Endometrial microvascular endothelial cells (primary cell): Measurements from ENCODE around the gene RAB37. TPM values are rescaled to one million over a fixed set of nuclear protein-coding genes. Genes with fewer than 3 reads are reported as not detected.

ENCODE experiments used
- in situ Hi-C: cut with HindIII; loops from 2 replicates; pipeline ENCODE4 v1.10.0; 2017; ENCODE audit warnings: low sequenced_read_pairs, low pct_unique_long_range_greater_than_20kb; ENCODE audit errors: inconsistent ontology term
- total RNA-seq: library from RNA; depleted of rRNA; stranded (reverse); fragments of >200 nt; gene quantifications from one replicate; pipeline ENCODE4 v1.2.3, GENCODE V29; 2015; ENCODE audit errors: inconsistent ontology term

The RAB37 gene
- total RNA-seq, 1 donor from 2014 or later = not detected

DNA sequence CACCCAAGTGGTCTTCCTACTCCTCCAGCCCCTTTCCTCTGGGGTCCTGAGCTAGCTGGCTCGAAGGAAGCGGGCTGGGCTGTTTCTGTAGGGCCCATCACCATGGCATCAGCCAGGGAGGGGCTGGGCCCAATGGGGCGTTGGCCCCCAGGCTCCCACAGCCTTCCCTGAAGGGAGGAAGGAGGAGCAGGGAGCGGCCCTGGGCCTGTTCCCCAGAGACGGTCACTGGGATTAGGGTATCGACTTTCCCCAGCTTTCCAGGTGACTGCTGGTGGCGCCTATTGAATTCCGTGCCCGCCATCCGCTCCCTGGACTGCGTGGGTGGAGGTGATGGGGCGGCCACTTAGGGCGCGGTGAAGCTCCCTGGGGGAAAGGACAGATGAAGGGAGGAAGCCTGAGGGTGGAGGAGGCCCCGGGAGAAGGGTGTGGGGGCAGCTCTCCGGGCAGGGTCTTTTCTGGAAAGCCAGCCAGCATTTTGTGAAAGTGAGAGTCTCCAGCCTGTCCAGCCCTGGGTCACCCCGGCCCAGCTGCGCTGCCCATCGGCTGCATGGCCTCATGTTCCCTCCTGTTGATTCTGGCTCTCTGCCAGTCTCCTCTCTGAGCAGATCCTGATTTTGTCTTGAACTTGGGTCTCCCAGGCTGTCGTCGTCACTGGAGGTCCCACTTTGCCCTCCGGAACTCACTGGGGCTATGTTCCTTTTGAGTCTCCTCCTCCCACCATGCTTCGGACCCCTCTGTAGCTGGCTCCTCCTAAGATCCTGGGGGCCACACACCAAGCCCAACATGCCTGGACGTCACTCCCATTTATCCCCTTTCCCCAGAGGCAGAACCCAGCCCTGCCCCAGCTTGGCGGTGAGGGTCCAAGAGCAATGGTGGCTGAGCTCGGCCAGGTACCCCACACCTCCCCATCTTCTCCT lies 21.1 kb downstream of the RAB37 start:
- in situ Hi-C loops = no loop called here

DNA sequence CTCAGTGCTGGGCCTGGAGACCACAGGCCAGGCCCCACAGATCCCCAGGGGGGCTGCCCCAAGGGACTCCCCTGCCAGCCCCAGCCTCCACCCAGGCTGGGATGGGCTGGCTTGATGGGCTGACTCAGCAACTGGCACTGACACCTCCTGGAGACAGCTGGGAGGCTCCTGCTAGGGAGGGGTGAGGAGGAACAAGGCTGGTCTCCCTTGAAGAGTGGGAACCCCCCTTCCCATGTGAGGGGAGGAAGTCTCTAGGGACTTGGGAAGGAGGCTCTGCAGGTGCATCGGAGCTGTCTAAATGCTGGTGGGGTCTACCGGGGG lies 21.8 kb downstream of the RAB37 start:
- in situ Hi-C loops = no loop called here

GRCh38 chr17:74759243-74759801 lies 22.3 kb downstream of the RAB37 start:
- in situ Hi-C loops = no loop called here

GRCh38 chr17:74759941-74760340 lies 22.9 kb downstream of the RAB37 start:
- in situ Hi-C loops = no loop called here

- in situ Hi-C loops = no loop called here
These were observed 23.5 kb downstream of the RAB37 start for GRCh38 chr17:74760404-74761105.

- in situ Hi-C loops = no loop called here
These were observed 24.4 kb downstream of the RAB37 start for GRCh38 chr17:74761419-74761818.

DNA sequence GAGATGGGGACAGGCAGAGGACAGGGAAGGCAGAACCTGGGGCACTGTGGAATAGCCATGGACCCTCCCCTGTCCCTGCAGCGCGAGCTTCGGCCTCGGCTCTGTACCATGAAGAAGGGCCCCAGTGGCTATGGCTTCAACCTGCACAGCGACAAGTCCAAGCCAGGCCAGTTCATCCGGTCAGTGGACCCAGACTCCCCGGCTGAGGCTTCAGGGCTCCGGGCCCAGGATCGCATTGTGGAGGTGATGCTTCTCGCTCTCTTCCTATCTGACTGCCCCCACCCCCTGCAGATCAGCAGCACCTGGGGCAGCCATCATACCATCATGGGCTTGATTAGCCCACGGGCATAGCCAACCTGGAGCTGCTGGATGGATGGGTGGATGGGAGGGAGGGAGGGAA lies 24.9 kb downstream of the RAB37 start:
- in situ Hi-C loops = no loop called here

- in situ Hi-C loops = no loop called here
These were observed 26.7 kb downstream of the RAB37 start for GRCh38 chr17:74763565-74764387.

DNA sequence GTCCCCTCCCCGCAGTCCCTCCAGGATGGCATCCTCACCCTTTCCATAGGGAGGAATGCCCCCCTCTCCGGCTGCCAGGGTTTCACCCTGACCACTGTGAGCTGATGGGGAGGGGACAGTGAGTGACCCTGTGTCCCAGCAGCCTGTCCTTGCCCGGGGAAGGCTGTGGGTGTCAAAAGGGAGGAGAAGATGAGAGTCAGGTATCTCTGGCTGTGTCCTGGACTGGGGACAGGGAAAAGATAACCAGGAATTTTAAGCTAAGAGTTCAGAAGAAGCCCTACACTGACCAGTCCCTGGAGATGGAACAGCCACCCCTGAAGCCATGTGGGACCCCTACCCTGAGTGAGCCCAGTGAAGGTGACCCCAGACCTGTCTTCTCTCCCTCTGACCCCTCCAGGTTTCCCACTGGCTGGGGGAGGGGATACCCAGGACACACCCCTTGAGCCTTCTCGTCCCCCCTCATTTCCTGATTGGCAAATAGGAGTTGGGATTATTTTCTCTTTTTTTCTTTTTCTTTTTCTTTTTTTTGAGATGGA lies 27.8 kb downstream of the RAB37 start:
- in situ Hi-C loops = no loop called here

DNA sequence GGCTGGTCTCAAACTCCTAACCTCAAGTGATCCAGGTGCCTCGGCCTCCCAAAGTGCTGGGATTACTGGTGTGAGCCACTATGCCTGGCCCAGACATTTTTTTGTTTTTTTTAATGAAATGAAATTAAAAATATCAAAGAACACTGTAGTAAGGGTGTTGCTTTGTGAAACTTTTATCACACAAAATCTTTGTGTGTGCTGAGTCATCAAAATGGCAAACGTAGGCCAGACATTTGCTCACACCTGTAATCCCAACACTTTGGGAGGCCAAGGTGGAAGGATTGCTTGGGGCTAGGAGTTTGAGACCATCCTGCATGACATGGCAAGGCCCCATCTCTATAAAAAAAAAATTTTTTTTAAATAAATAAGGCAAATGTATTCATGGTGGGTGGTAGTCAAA lies 29.4 kb downstream of the RAB37 start:
- in situ Hi-C loops = no loop called here

DNA sequence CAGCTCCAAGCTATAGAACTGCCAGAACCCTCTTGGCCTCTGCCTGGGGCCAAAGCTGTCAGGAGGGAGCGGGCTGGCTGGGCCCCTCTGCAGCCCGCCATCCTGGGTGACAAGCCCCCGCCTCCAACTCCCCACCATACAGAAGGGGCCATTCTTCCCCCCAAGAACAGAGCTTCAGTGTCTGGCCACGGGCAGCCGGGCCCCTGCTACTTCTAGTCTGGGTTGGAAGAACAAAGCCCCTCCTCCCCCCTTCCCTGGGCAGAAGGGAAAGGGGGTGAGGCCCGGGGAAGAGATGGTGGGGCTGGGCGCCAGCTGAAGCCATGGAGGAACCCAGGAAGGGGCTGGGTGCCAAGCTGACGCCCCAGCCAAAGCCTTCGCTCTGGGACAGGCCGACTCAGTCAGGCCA lies 30.1 kb downstream of the RAB37 start:
- in situ Hi-C loops = no loop called here

GRCh38 chr17:74768069-74768762 lies 31.2 kb downstream of the RAB37 start:
- in situ Hi-C loops = no loop called here

DNA sequence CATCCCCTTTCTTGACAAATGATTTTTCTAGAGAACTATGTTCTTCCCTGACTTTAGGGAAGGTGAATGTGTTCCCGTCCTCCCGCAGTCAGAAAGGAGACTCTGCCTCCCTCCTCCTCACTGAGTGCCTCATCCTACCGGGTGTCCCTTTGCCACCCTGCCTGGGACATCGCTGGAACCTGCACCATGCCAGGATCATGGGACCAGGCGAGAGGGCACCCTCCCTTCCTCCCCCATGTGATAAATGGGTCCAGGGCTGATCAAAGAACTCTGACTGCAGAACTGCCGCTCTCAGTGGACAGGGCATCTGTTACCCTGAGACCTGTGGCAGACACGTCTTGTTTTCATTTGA lies 31.7 kb downstream of the RAB37 start:
- in situ Hi-C loops = no loop called here

DNA sequence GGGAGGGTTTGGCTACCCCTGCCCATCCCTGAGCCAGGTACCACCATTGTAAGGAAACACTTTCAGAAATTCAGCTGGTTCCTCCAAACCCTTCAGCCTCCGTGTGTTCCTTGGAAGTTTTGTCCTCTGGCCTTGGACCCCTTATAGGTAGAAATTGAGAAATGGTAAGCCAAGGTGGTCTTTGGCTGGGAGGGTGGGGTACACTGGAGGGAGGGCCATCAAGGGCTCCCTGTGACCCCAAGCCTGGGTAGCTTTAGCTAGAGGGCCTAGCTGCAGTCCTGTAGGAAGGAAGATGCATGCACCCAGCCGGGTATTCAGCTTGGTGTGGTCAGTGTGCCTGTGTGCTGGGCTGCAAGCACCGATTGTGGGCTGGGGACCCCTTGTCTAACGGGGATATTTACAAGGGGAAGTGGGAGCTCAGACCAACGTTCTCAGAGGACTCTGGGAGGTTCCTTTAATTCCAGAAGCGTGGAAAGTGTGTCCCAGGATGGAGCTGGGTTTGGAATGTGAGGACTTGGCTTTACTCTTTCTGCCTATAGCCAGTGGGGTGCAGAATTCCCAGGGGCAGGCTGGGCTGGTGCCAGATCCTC lies 32.3 kb downstream of the RAB37 start:
- in situ Hi-C loops = no loop called here

DNA sequence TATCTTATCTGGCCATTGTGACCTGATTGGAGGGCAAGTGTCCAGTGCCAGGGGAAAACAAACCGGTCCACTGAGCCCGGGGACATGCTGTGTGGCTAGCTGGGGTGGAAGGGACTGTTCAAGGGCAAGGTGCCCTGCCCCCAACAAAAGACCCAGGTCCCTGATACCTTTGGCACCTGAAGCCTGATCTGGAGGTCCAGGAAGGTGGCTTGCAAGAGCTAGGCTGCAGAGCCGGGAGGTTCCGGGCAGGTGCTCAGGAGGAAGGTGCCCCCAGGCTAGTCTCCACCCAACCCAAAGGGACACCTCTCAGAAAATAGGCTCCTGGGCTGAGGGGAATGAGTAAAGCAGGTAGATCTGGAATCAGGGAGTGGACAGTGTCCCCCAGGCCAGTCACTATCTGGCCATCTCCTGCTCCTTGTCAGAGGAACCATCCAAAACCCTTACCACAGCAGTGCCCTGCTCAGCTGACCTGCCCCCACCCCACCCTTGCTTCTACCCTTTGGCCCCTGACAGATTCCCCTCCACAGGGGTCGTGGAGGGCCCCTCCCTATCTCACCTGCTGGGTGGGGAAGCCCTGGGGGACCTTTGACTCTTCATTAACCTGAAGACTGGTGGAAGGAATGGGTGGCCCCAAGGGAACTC lies 32.9 kb downstream of the RAB37 start:
- in situ Hi-C loops = no loop called here

- in situ Hi-C loops = no loop called here
These were observed 33.7 kb downstream of the RAB37 start for GRCh38 chr17:74770498-74771318.

DNA sequence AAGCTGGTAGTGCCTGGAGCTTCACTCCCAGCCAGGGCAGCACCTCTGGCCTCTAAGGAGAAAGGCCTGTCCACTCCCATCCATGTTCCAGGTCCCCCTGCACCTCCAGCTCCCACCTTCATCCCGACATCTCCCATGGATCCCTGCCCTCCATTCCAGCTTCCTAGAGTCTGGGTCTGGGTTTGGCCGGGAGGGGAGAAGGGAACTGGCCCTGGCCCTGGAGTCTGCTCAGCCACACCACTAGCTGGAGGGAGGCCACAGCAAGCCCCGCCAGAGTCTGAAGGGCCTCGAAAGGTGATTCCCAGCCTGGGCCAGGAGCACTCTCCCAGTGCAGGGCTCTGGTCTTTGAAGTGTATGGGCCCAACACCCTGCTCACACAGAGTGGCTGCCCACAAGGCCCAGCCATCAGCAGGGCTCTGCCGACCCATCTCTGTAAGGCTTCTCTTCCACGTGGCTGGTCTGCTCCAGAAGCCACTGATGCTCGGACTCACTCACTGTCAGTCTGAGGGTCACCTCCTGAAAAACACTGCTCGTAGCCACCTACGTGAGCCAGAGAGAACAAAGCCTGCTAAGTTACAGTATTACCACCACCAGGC lies 34.4 kb downstream of the RAB37 start:
- in situ Hi-C loops = no loop called here
